ENCODE results near the gene C5orf15. TPM values are rescaled to one million over a fixed set of nuclear protein-coding genes. Genes with fewer than 3 reads are reported as not detected.

Gene C5orf15
- total RNA-seq, 3 donors from 2014 or later (not counting 1 experiment from before 2014, with no cell fraction given): 15.2 to 19.9 (median 18.0) TPM

- no peaks in the 10 kb centered on the region for H3K36me3 ChIP-seq (ENCODE audit: control insufficient read depth, insufficient read depth, low read length)
- DNase-seq (no peak), ATAC-seq (no peak)
- H3K36me3 Mint-ChIP-seq: no peaks in the 10 kb centered on the region
- H3K27ac ChIP-seq (ENCODE audit: low read length): no peak overlapping the region
- peak overlapping the region; percentile 92 to 94 for H3K27ac Mint-ChIP-seq
- peaks cover 31 to 36% of the 10 kb centered on the region in 2 donors for H3K4me1 Mint-ChIP-seq
- H3K4me3 Mint-ChIP-seq: peak overlapping the region; percentile 13
- WGBS (ENCODE audit: insufficient coverage): 97% methylated on average over 13 of the region's 13 CpGs
- intact Hi-C loops (cut with micrococcal nuclease): no loop called here
- no peak for TF ChIP-seq CTCF (IDR thresholded peaks at IDR 0.05)
- no peaks in the 10 kb centered on the region for H3K9me3 Mint-ChIP-seq
- no peak overlapping the region for H3K4me3 ChIP-seq (ENCODE audit: low read length)
- peaks cover 0 to 3% of the 10 kb centered on the region in 2 donors for H3K27me3 Mint-ChIP-seq (ENCODE audit: low read depth in 2 of 2)
- peaks cover 30% of the 10 kb centered on the region for H3K4me1 ChIP-seq (ENCODE audit: control insufficient read depth, insufficient read depth, low read length)
- no peaks in the 10 kb centered on the region for H3K9me3 ChIP-seq (ENCODE audit: control insufficient read depth, insufficient read depth, low read length)
- no peaks in the 10 kb centered on the region for H3K27me3 ChIP-seq (ENCODE audit: control insufficient read depth, insufficient read depth, low read length)
These were observed 37.7 kb upstream of the C5orf15 start for GRCh38 chr5:134006115-134006514.

- H3K27me3 ChIP-seq (ENCODE audit: control insufficient read depth, insufficient read depth, low read length): no peaks in the 10 kb centered on the region
- H3K4me3 ChIP-seq (ENCODE audit: low read length): peak overlapping the region; percentile 70
- no peak for TF ChIP-seq CTCF (IDR thresholded peaks at IDR 0.05)
- Mint-ChIP-seq H3K4me1 (peaks cover 31 to 42% of the 10 kb centered on the region in 2 donors), H3K4me3 (peak overlapping the region; percentile 92), H3K36me3 (no peaks in the 10 kb centered on the region), H3K9me3 (no peaks in the 10 kb centered on the region), H3K27me3 (ENCODE audit: low read depth in 2 of 2) (peaks cover 0 to 3% of the 10 kb centered on the region in 2 donors), H3K27ac (peak overlapping the region; percentile 92 to 94)
- intact Hi-C loops (cut with micrococcal nuclease): no loop called here
- peaks cover 30% of the 10 kb centered on the region for H3K4me1 ChIP-seq (ENCODE audit: control insufficient read depth, insufficient read depth, low read length)
- DNase-seq (no peak), ATAC-seq (no peak)
- 31% methylated on average over 40 of the region's 40 CpGs for WGBS (ENCODE audit: insufficient coverage)
- no peaks in the 10 kb centered on the region for H3K9me3 ChIP-seq (ENCODE audit: control insufficient read depth, insufficient read depth, low read length)
- H3K36me3 ChIP-seq (ENCODE audit: control insufficient read depth, insufficient read depth, low read length): no peaks in the 10 kb centered on the region
- H3K27ac ChIP-seq (ENCODE audit: low read length): peak overlapping the region; percentile 95
These were observed 37.1 kb upstream of the C5orf15 start for GRCh38 chr5:134005417-134006061.

- Mint-ChIP-seq H3K27ac (peak within 1 kb of the TSS; percentile 92 to 94), H3K27me3 (ENCODE audit: low read depth in 2 of 2) (peaks cover 0 to 3% of the 10 kb centered on the region in 2 donors), H3K9me3 (no peaks in the 10 kb centered on the region), H3K36me3 (no peaks in the 10 kb centered on the region), H3K4me3 (peak within 1 kb of the TSS; percentile 92), H3K4me1 (peaks cover 31 to 49% of the 10 kb centered on the region in 2 donors)
- intact Hi-C loops (cut with micrococcal nuclease): no loop called here
- peak; percentile 79 to 90 (median 79) for ATAC-seq
- no peak for TF ChIP-seq CTCF (IDR thresholded peaks at IDR 0.05)
- peak; percentile 77 to 96 for DNase-seq
- H3K36me3 ChIP-seq (ENCODE audit: control insufficient read depth, insufficient read depth, low read length): no peaks in the 10 kb centered on the region
- H3K9me3 ChIP-seq (ENCODE audit: control insufficient read depth, insufficient read depth, low read length): no peaks in the 10 kb centered on the region
- peak within 1 kb of the TSS; percentile 95 for H3K27ac ChIP-seq (ENCODE audit: low read length)
- peaks cover 32% of the 10 kb centered on the region for H3K4me1 ChIP-seq (ENCODE audit: control insufficient read depth, insufficient read depth, low read length)
- under 1% methylated on average over 96 of the region's 96 CpGs for WGBS (ENCODE audit: insufficient coverage)
- peak within 1 kb of the TSS; percentile 70 for H3K4me3 ChIP-seq (ENCODE audit: low read length)
- no peaks in the 10 kb centered on the region for H3K27me3 ChIP-seq (ENCODE audit: control insufficient read depth, insufficient read depth, low read length)
These were observed 36.4 kb upstream of the C5orf15 start, which contains the start of gene VDAC1 for GRCh38 chr5:134004626-134005416. Gene VDAC1, minus strand, starts transcription at chr5:134004975. Its CDS starts 11,963 bp downstream, at chr5:133993012.

Data from natural killer cell (primary cell).